GM18867 (cell line): ENCODE data around the gene USH2A.

Source experiments
- ATAC-seq: cut with Tn5 transposase; IDR thresholded peaks from one replicate; pipeline ENCODE4 v1.9.1; 2021; ENCODE audit warnings: mild to moderate bottlenecking, moderate library complexity; ENCODE audit not compliant: unreplicated experiment

USH2A gene

DNA sequence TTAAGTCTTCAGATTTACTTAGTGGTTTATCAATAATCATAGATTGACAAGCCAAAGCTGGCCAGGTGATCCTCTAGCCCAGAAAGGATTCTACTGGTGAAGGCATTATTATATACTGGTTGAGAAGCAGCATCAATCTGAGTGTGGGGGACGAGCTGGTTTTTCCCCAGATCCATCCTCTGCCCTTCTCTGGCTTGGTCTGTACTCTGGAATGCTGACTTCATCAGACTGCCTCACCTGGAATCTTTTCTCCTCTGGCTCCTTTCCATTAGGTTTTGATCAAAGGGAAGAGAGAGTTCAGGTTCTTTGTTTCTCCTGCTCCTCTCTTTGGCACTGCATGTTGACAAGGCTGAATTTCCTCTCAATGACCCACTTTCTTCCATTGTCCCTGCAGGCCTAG is 762.2 kb downstream of the USH2A start:
- no peak for ATAC-seq

DNA sequence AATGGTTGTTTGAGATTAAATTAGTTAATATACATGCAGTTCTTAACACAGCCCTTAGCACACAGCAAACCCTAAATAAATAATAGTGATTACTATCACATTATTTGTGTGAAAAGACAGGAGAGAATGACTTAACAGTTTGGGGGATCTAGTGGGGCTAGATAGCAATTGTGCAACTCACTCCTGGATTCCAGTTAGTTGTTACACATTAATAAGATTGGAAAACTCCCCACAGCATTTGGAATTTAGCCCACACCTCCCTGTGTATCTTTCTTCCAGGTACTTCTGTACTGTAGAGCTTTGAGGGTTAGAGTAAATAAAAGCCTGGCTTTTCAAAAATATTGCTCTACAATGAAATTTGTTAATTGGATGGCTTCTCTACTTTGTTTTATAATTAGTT is 763.0 kb downstream of the USH2A start:
- no peak for ATAC-seq

DNA sequence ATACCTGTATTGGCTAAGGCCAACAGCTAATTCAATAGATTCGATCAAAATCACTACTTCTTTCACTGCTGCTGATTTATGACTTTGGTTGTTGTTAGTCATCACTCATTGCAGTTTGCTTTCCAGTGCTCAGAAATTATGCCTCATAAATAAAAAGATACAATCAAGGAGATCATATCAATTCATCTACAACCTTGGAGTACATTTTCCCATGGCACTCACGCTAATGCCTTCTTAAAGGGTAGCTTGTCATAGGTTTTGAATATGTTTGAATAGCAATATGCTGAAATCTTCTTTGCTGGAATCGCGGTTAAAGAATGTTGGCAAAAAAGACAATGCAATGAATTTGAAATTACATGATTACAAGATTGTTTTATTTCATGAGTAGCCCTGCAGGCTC is 766.2 kb downstream of the USH2A start:
- ATAC-seq = no peak

DNA sequence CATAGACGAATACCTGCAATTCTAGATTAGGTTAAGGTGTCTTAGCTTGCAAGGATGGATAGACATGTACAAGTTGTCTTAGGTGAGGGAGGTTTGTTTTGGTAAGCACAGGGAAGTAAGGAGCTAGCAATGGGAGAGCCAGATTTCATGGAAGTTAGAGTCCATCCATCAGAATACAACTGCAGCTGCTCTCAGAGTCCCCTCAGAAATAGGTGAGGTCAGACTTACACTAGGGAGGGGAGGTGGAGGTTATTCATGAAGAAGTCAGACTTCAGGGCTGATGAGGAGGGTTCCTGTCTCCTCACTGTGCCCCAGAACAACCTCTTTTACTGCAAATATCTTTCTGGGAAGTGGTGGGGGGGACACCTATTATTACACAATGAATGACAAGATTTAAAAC is 770.9 kb downstream of the USH2A start:
- no peak for ATAC-seq

DNA sequence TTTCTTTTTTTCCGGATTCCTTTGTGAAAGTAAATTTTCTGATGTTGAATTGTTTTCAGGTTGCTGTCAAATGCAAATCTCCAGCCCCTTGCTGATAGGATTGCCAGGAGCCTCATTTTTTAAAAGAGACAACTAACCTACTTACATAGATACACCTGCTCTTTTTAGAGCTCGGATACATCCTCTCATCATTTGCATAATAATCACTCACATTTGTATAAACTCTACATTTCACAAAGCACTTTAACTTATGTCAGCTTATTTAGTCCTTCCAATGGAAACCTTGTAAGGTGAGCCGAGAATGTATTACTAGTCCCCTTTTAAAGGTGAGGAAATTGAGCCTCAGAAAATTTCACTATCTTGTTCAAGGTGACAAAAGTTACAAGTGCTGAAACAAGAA is 771.4 kb downstream of the USH2A start:
- ATAC-seq = no peak

DNA sequence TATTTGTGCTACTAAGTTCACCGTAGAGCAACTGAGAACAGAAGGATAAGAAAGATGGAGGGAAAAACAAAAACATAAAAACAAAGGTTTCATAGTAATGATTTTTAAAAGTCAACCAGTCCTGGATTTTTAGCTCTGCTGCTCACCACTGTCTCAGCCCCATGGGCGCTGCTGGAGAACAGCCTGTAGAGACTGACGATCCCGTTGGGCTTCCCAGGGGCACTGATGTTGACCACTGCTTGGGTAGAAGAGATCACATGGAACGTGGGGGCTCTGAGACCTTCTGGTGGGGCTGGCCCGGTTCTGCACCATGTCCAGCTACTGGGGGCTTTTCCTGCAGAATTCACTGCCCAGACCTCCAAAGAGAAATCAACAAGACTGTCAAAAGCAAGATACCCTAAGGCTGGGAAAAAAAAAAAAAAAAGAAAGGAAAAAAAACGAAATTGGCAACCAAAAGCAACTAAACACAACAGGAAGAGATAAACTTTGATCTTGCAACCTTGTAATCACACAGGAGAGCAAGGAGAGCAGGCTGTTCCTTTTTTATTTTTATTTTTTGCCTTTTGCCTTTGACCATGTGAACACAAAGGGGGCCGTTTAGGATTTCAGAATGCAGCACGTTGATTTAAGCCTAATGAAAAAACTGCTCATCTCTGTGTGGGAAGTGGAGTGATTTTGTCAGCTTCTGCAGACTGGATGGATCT is 772.6 kb downstream of the USH2A start:
- ATAC-seq = no peak

DNA sequence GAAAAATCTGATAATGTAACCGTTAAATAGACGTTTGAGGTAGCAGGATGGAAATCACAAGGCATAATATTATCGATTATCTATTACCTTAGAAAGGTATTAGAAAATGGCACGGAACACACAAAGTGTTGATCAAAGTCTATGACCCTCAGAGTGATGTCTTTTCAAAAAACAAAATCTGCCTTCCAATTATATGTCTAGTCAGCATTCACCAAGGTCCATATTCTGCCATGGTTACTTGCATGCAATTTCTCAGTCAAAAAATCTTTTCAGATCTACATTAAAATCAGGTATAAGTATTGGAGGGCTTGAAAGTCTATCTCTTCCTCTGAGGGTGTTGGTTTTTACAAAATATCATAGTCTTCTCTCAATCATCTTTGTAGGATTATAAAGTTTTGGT is 774.3 kb downstream of the USH2A start:
- ATAC-seq = no peak

DNA sequence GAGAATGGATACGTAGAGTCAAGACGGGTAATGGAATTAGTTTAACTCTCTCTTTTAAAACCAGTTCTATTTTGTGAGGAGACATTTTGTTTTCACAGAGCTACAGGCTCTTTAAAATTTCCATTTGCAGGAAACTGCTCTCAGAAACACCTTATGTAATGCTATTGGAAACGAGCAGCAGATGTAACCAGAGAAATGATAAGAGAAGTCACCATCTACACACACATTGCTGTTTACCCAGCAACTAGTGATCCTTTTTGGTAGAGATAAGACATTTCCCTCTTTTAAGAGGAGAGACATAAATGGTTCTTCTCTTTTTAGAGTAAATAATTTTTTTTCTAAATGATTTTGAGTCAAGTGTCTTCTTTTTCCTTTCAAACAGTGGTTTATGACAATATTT is 775.5 kb downstream of the USH2A start:
- ATAC-seq = no peak

DNA sequence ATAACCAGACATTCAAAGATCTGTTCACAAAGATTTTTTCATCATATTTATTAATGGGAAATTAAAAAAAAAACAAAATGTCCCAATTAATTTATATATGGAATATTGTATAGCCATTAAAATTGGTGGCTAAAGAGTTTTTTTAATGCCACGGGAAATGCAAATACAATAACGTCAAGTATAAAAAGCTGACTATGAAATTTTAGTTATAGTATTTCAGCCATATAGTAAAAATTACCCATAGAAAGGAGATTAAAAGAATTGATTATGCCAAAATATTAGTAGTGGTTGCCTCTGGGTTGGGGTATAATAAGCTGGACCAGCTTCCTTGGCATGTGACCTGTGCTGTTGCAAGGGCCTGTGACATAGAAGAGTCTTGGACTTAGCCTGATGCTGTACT is 777.4 kb downstream of the USH2A start:
- no peak for ATAC-seq

DNA sequence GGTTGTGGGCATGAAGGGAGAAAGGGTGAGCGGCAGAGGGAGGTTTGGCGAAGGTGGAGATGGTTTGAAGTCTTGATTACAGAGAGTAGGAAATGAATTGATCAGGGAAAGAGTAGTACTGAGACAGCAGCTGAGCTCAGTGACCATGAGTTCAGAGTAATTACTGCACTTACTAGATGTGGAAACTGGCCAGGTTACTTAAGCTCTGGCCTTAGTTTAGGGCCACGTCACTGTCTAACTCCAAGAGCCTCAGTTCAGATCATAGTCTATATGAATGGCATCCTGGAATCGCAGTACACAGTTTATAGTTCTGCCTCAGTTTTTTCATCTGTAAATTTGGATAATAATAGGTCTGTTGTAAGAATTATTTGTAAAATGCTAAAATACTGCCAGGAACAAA is 778.1 kb downstream of the USH2A start:
- ATAC-seq = no peak

DNA sequence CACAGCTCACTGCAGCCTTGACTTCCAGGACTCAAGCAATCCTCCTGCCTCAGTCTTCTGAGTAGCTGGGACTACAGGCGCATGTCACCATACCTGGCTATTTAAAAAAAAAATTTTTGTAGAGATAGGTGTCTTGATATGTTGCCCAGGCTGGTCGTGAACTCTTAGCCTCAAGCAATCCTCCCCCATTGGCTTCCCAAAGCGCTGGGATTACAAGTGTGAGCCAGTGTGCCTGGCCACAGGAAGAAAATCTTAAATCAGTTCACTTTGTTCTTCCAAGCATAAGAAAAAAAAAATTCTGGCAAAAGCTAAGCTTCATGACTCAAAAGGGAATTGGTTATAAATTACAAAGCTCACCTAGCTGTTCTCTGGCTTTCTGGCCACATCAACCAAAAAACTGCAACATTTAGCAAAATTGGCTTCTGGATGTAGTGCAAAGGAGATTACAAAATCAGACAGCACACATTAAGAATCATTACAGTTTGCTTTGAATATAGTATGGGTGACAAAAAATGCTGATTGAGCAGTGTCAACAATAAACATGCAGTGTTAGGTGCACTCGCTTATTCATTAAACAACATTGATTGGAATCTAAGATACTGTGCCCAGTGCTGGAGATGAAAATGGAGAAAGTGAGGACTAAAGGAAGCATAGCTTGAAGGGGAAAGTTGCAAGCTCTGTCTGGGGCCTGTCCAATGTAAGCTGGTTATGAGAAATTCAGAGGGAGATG is 779.5 kb downstream of the USH2A start:
- ATAC-seq = no peak

DNA sequence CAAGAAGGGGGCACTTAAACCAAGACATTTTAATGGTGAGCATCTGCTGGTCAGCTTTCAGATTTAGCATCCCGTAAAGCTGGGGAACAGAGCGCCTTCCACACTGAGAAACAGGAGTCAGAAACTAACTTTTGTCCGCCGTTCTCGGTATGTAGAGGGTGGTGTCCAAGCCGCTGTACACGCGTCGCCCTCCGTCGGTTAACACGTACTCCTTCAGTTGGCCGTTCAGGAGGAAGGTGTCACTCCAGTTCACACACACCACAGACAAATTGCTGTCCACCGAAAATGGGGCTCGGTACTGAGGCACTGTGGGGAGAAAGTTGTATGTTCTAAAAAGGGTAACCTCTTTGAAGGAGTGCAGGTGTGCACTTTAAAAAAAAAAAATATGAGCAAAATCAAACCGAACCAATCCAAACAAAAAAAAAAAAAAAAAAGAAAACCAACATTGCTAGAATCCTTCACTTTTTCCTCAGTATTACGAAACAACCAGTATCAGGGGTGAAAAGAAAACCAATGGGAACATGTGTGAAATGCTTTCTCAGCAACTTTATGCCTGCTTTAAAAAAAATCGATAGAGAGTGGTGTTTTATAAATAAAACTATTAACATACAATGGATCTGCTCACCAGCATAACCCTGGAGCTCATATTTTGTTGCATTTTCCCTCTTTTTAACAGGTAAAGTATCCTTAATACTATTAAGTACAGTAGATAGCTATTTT is 782.7 kb downstream of the USH2A start:
- ATAC-seq = no peak

DNA sequence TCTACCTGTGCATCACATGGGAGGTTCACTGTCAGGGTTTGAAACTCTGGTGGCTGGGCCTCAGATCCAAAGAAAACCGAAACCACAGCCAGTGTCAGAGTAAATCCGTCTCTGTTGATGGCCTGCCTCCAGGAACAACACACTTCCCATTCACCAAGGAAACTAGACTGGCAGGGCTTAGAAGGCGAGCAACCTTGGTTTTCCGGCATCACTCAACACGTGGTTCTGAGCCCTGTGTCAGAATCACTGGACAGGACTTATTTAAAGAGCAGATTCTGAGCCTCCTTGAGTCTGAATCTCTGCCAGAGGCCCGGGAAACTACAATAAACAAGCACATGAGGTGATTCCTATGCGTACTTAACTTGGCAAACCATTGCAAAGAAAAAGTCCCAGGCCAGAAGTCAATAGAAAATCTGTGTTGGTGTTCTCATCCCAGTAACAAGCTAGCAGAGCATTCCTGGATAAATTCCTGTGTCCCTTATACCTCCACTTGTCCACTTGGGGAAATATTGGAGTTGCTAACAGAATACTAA is 786.1 kb downstream of the USH2A start:
- no peak for ATAC-seq

DNA sequence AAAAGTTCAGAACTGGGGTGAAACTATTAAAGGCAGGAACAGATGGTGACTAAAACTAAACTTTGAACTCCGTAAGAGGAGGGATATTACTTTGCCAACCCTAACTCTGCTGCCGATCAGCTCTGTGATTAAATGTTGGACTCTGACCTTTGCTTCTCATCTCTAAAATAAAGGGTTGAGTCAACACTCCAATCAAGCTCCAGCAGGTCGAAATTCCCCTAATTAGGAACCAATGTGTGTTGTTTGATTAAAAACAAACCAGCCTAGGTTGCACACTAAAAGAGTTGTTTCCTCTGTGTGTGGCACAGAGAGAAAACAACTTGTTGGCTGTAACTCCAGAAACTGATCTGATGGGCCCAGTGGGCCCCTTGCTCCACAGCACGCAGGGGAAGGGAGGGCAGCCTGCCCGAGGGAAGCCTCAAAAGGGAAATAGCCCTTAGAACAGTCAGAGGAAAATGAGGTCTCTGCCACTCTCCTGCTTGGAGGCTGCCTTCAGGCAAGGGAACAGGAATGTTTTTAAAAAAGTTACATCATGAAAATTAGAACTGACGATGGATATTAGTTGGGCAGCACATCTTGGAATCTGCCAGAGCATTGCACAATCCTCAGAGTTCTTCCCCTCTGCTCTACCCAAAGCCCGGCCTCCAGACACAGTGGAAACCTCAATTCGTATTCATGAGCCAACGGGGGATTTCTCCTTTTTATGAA is 786.8 kb downstream of the USH2A start:
- no peak for ATAC-seq

DNA sequence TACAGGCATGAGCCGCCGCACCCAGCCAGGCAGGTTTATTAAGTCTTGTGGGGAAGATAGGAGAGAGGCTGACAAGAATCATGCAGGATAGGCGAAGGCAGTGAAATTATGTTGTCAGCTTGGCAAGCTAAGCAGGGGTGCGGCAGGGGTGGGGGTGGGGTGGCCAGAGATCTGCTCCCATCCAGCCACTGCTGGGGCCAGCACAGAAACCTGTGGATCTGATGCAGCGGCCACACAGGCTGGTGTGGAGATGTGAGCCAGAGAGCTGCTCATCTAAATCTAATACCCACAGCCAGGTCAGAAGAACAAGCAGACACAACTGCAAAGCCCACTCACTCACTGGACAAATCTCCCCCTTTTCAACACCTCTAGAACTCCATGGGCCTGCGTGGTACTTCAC is 787.4 kb downstream of the USH2A start:
- no peak for ATAC-seq

DNA sequence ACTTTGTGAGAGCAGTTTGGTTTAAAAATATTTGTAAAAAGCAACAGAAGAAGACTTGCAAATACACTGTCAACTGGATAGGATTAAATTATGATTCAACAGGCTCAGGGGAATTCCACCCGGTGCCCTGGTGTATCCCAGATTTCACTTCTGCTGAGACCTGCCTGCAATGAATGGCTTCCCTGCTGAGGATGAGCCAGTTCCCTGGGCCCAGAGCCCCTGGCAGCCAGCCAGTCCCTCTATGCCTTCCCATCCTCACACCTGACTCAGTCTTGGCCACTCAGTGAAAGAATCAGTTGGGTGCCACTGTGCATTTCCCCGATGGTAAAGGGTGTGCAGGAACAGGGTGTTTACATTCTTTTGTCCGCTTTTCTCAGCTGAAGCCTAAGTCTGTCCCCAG is 791.8 kb downstream of the USH2A start:
- no peak for ATAC-seq

DNA sequence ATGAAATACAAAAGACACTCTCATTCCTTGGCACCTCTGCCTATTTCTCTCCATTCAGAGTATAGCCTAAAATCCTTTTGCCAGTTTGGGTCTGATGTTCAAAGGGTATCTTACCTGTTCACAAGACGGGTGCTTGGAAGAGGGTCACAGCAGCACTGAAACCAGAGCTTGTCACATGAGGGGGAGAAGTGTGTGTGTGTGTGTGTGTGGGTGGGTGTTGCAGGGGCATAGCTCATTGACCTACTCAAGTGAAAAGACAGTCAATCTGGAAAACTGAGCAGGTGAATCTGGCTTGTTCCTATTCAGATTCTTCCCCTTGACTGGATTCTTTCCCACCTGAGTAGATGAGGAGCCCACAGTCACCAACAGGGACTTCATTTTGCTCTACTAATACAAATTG is 792.2 kb downstream of the USH2A start:
- ATAC-seq = no peak

DNA sequence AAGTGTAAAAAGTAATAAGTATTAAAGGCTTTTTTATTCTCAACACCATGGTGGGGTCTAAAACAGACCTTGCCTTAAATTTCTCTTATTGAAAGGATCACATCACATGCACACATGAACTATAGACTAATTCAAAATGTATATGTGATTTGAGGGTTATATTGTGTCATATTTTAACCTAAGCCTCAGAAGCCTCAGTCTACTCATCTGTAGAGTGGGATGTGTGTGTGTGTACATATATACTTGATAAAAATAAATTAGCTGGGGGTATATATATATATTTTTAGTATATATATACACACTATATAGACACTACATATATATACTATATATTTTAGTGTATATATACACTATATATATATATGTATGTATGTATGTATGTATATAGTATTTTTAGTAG is 797.3 kb downstream of the USH2A start:
- no peak for ATAC-seq

DNA sequence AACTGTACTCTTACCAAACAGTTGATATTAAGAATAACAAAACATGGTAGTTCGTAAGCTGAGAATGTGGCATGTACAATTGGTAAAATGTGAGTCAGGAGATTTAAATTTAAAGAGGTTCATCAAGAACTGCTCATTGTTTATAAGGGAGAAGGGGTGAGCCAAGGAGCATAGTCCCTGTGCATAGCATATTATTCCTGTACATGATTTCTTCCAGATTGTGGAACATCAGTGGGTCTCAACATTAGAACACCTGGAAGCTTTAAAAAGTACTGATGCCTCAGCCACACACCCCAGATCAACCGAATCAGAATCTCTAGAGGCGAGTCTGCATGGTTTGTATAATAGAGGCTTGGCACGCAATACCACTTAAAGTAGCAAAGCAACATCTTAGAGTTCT is 800.1 kb downstream of the USH2A start:
- no peak for ATAC-seq

DNA sequence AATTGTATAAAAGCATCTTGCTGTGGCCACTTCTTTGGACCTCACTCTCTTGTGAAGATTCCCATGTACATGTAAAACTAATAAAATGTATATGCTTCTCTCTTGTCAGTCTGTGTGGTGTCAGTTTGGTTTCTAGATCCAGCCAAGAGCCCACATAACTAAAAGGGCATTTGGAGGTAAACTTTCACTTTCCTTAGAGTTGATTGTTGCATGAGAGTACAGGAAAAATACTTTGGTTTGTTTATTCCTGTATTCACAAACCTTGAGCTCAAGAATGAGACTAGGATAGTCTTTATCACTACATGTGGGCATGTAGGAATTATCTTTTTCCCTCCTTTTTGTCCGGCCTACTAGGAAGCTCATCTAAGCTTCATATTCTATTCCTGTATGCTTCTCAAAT is 805.3 kb downstream of the USH2A start:
- ATAC-seq = no peak

DNA sequence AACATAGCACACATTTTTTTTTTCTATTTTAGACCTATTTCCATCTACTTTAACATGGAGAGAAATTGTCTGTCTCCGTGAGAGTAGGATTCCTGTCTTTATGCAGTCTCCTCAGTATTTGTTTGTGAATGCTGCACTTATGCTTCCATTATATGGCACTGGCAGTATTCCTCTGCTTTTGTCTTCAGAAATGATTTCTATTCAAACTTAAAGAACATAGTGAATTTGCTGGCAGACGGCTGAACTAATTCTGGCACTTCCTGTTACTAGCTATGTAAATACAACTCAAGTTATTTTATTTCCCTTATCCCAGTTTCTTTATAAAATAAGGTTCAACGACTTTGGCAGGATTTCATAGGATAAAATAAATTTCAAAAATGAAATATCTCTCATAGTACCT is 810.9 kb downstream of the USH2A start:
- ATAC-seq = no peak
